Measurements from ENCODE around the gene GPR37L1. TPM values are rescaled to one million over a fixed set of nuclear protein-coding genes. Genes with fewer than 3 reads are reported as not detected.

The GPR37L1 gene
- total and polyA plus RNA-seq, 2 of the 8 experiments (the other 6 are each of a cell fraction or from before 2014, with no cell fraction given): 0.13 to 0.23 TPM

GRCh38 chr1:202101184-202101583 is 21.5 kb upstream of the GPR37L1 start:
- ChIA-PET CTCF (ENCODE audit: partially characterized antibody) (interaction anchor here (0.6 to 3.0 kb wide), 12 partner anchors 11 to 608 kb away, joined by 3 to 20 read pairs (median 4); no protein-coding TSS in a partner anchor), POLR2A (ENCODE audit: partially characterized antibody) (interaction anchor here (2.0 to 2.9 kb wide), 3 partner anchors 15 to 94 kb away, joined by 5 to 10 read pairs (median 7); partner anchors contain the start of gene ELF3)
- no peak overlapping the region for H2AK5ac ChIP-seq (ENCODE audit: low read depth, low read length)
- H3K23ac ChIP-seq (ENCODE audit: insufficient read length): no peak overlapping the region
- H2BK12ac ChIP-seq (ENCODE audit: low read depth, low read length): 0 out of 2 replicates have a peak overlapping the region, but pooled peaks have one; percentile 11
- no peaks in the 10 kb centered on the region for H3K27me3 ChIP-seq (replicated peaks in 1 of 4; ENCODE audit: control insufficient read depth in 3 of 4, extremely low read depth in 1 of 4, insufficient read depth in 3 of 4, low read length in 3 of 4)
- H2BK20ac ChIP-seq (ENCODE audit: low read length): no peak overlapping the region
- H3K79me2 ChIP-seq (ENCODE audit: control insufficient read depth in 1 of 2, insufficient read depth in 2 of 2, low read length in 2 of 2): no peaks in the 10 kb centered on the region
- no peak overlapping the region for H2BK120ac ChIP-seq (replicated peaks; ENCODE audit: low read depth, low read length)
- H3K27ac ChIP-seq (ENCODE audit: low read depth, low read length): no peak overlapping the region
- no peak for FAIRE-seq
- no peak overlapping the region for H3K56ac ChIP-seq (replicated peaks; ENCODE audit: insufficient read length, low read depth, low read length)
- H3K9me3 ChIP-seq (ENCODE audit: insufficient read depth in 2 of 2, low read depth in 1 of 2, low read length in 1 of 2): no peaks in the 10 kb centered on the region
- no peaks in the 10 kb centered on the region for H3K79me1 ChIP-seq (ENCODE audit: low read depth, low read length)
- H3K18ac ChIP-seq (ENCODE audit: extremely low read depth, low read length): peak overlapping the region; percentile 34; the same call in 1 of the 2 replicates
- H4K20me1 ChIP-seq (replicated peaks in 1 of 2; ENCODE audit: control insufficient read depth in 1 of 2, insufficient read depth in 2 of 2, low read length in 2 of 2): no peaks in the 10 kb centered on the region
- peak overlapping the region in 1 of 2 experiments; percentile 47; a peak in 1 of 4 replicates for H3K4me2 ChIP-seq (ENCODE audit: insufficient read depth in 1 of 2, low read depth in 2 of 2, low read length in 2 of 2)
- peaks cover 12 to 15% (median 14%) of the 10 kb centered on the region in 4 experiments for H3K4me1 ChIP-seq (replicated peaks in 1 of 4; ENCODE audit: control insufficient read depth in 3 of 4, insufficient read depth in 4 of 4, low read length in 3 of 4)
- H2BK5ac ChIP-seq (ENCODE audit: low read depth, low read length): no peak overlapping the region
- no peak overlapping the region for H2AFZ ChIP-seq (ENCODE audit: low read length)
- TF ChIP-seq ASH2L (IDR thresholded peaks at IDR 0.05; ENCODE audit: low read length) (no peak), CEBPB (IDR thresholded peaks at IDR 0.05; ENCODE audit: low read depth, low read length) (no peak), KDM4A (IDR thresholded peaks at IDR 0.05; ENCODE audit: low read depth, low read length, severe bottlenecking) (no peak), CTCF (IDR thresholded peaks at IDR 0.05; ENCODE audit: control extremely low read depth in 1 of 3, insufficient read depth in 1 of 3, low read depth in 1 of 3, low read length in 3 of 3) (0 out of 4 replicates have a peak, but pooled peaks of 1 of the 3 experiments have one; percentile 16), JUND (IDR thresholded peaks at IDR 0.05; ENCODE audit: low read length) (no peak), SIRT6 (IDR thresholded peaks at IDR 0.05; ENCODE audit: low read length) (no peak), RNF2 (IDR thresholded peaks at IDR 0.05; ENCODE audit: borderline replicate concordance, low read depth, low read length, missing control alignments, poor library complexity, severe bottlenecking) (no peak), CHD1 (IDR thresholded peaks at IDR 0.05; ENCODE audit: low read depth, low read length) (no peak)
- H3K23me2 ChIP-seq (ENCODE audit: low read depth, low read length): no peaks in the 10 kb centered on the region
- peak overlapping the region; percentile 25 for H4K91ac ChIP-seq (replicated peaks; ENCODE audit: insufficient read length, low read length)
- no peak overlapping the region for H3K9ac ChIP-seq (replicated peaks in 1 of 4; ENCODE audit: extremely low read depth in 1 of 4, low read depth in 3 of 4, low read length in 3 of 4)
- H4K8ac ChIP-seq (ENCODE audit: extremely low read depth, insufficient read depth, low read length): no peak overlapping the region
- H3K4ac ChIP-seq (replicated peaks; ENCODE audit: insufficient read length, low read depth, low read length): peak overlapping the region; percentile 21
- no peak overlapping the region for H3K4me3 ChIP-seq (ENCODE audit: extremely low read depth in 1 of 4, insufficient read depth in 2 of 4, low read depth in 3 of 4, low read length in 4 of 4)
- DNase-seq (ENCODE audit: low read depth in 1 of 2, low spot score in 2 of 2): no peak
- WGBS, 2 experiments (ENCODE audit: extremely low coverage in 1 of 2, insufficient coverage in 1 of 2, insufficient read length in 1 of 2, insufficient replicate concordance in 2 of 2, low coverage in 1 of 2, low lambda C conversion rate in 2 of 2, missing lambda C conversion rate in 1 of 2): 70% methylated on average over 4 of the region's 4 CpGs; no CpG with 5 or more reads in 1 of the 2 experiments
- H4K5ac ChIP-seq (ENCODE audit: insufficient read length, low read depth, low read length): peak overlapping the region; percentile 13
- H2BK15ac ChIP-seq (ENCODE audit: low read length): 0 out of 2 replicates have a peak overlapping the region, but pooled peaks have one; percentile 92
- H3K14ac ChIP-seq (ENCODE audit: insufficient read length): no peak overlapping the region
- H3K36me3 ChIP-seq (ENCODE audit: control insufficient read depth in 2 of 4, insufficient read depth in 4 of 4, low read length in 3 of 4): no peaks in the 10 kb centered on the region
